Aorta (tissue), 5 donors: Measurements from ENCODE around the gene PGAP1. TPM values are rescaled to one million over a fixed set of nuclear protein-coding genes. Genes with fewer than 3 reads are reported as not detected.

Experiments used
- ATAC-seq: fragments of 200-7000 bp; cut with Tn5 transposase; one replicate; pipeline ENCODE4 v1.9.1; 2022; ENCODE audit warnings: moderate library complexity; ENCODE audit not compliant: low FRiP score
- DNase-seq, 2 donors: peaks; one replicate each; pipeline ENCODE4 v3.0.0-alpha.2; 2020
- H3K27ac ChIP-seq, 2 donors: one replicate each; pipeline ENCODE4 v1.5.1; 2013; ENCODE audit warnings: low read length in 2 of 2, mild to moderate bottlenecking in 2 of 2, moderate library complexity in 2 of 2, control low read depth in 1 of 2, inconsistent platforms in 1 of 2, low read depth in 1 of 2
- H3K27me3 ChIP-seq, 2 donors: one replicate each; pipeline ENCODE4 v1.6.1; 2013; ENCODE audit warnings: control low read depth in 1 of 2, low read length in 1 of 2, mild to moderate bottlenecking in 1 of 2, moderate library complexity in 1 of 2; ENCODE audit not compliant: insufficient read depth in 2 of 2, control insufficient read depth in 1 of 2
- H3K36me3 ChIP-seq, 2 donors: one replicate each; pipeline ENCODE4 v1.6.1; 2013; ENCODE audit warnings: control low read depth in 1 of 2, low read length in 1 of 2, mild to moderate bottlenecking in 1 of 2; ENCODE audit not compliant: insufficient read depth in 2 of 2, control insufficient read depth in 1 of 2
- H3K4me1 ChIP-seq, 2 donors: one replicate each; pipeline ENCODE4 v1.6.1; 2013; ENCODE audit warnings: low read length in 2 of 2, control low read depth in 1 of 2, mild to moderate bottlenecking in 1 of 2, moderate library complexity in 1 of 2; ENCODE audit not compliant: insufficient read depth in 2 of 2, control insufficient read depth in 1 of 2
- H3K4me3 ChIP-seq, 2 donors: one replicate each; pipeline ENCODE4 v1.5.1; 2013; ENCODE audit warnings: low read length in 2 of 2, control low read depth in 1 of 2, mild to moderate bottlenecking in 1 of 2
- H3K9me3 ChIP-seq: one replicate; pipeline ENCODE4 v1.6.1; 2013; ENCODE audit warnings: mild to moderate bottlenecking, low read length; ENCODE audit not compliant: control insufficient read depth
- WGBS, 2 donors: extraction: QIAGEN DNeasy Blood & Tissue Kit; methylation state at CpG; one replicate each; pipeline ENCODE4 v1.1.7; 2013; 5-methylcytosine and 5-hydroxymethylcytosine counted together
- intact Hi-C, 2 donors: fragments of 100-400 bp; cut with DNase I; formaldehyde crosslinking; loops; one replicate each; pipeline versions ENCODE4 v1.14.2 to v1.15.0; 2022
- polyA plus RNA-seq, 2 donors: library from polyadenylated mRNA; stranded (reverse); fragments of 200-250 nt; gene quantifications; one replicate each; pipeline ENCODE4 v1.2.3, GENCODE V29; 2013
- total RNA-seq, 2 donors: library from RNA; stranded (reverse); fragmentation: NEBNext Ultra II Directional; extraction: Animal tissue kit (Norgen Biotek cat#: 25700); gene quantifications; one replicate each; pipeline ENCODE4 v1.2.1, GENCODE V29; 2021
- donor health status: healthy with polysubstance abuse.
- donor health status: Bipolar disorder and iron deficiency.
- donor health status: DM: no; HTN: no; CAD: no.
- donor health status: DM: no; HTN: no; CAD: no.
- donor health status: DM: yes; HTN: yes; CAD: no.

PGAP1 gene
- total and polyA plus RNA-seq, 4 donors = 1.4 to 10.9 (median 6.0) TPM

- Histone ChIP-seq H3K4me3 (no peak overlapping the region), H3K27me3 (no peaks in the 10 kb centered on the region), H3K36me3 (no peaks in the 10 kb centered on the region), H3K4me1 (no peaks in the 10 kb centered on the region), H3K27ac (no peak overlapping the region), H3K9me3 (no peaks in the 10 kb centered on the region)
- ATAC-seq (no peak), DNase-seq (no peak)
- intact Hi-C loops = no loop called here
Observed at GRCh38 chr2:196887431-196887830, 39.1 kb downstream of the PGAP1 start.

GRCh38 chr2:196884368-196884767, 42.1 kb downstream of the PGAP1 start:
- H3K36me3 ChIP-seq = no peaks in the 10 kb centered on the region

GRCh38 chr2:196876364-196876763, 50.1 kb downstream of the PGAP1 start:
- Histone ChIP-seq H3K9me3 (no peaks in the 10 kb centered on the region), H3K27me3 (no peaks in the 10 kb centered on the region), H3K4me3 (no peak overlapping the region), H3K36me3 (no peaks in the 10 kb centered on the region), H3K4me1 (no peaks in the 10 kb centered on the region), H3K27ac (no peak overlapping the region)
- WGBS, 2 donors = 86 to 97% methylated on average over 1 of the region's 1 CpG
- intact Hi-C loops = no loop called here
- ATAC-seq (no peak), DNase-seq (no peak)

More at GRCh38 chr2:196884368-196884767, 42.1 kb downstream of the PGAP1 start:
- intact Hi-C loops = no loop called here
- Histone ChIP-seq H3K27me3 (no peaks in the 10 kb centered on the region), H3K4me1 (no peaks in the 10 kb centered on the region), H3K9me3 (no peaks in the 10 kb centered on the region), H3K27ac (no peak overlapping the region), H3K4me3 (no peak overlapping the region)
- WGBS, 2 donors = 94 to 97% methylated on average over 2 of the region's 2 CpGs
- DNase-seq = no peak
- ATAC-seq = no peak

GRCh38 chr2:196875414-196875813, 51.1 kb downstream of the PGAP1 start:
- Histone ChIP-seq H3K27ac (no peak overlapping the region), H3K4me1 (no peaks in the 10 kb centered on the region), H3K27me3 (no peaks in the 10 kb centered on the region), H3K36me3 (no peaks in the 10 kb centered on the region), H3K4me3 (no peak overlapping the region), H3K9me3 (no peaks in the 10 kb centered on the region)
- intact Hi-C loops = no loop called here
- DNase-seq (no peak), ATAC-seq (no peak)
- 96 to 97% methylated on average over 1 of the region's 1 CpG for WGBS, 2 donors

GRCh38 chr2:196873511-196873910, 53.0 kb downstream of the PGAP1 start:
- H3K36me3 ChIP-seq = no peaks in the 10 kb centered on the region
- ATAC-seq (no peak), DNase-seq (no peak)
- 93 to 97% methylated on average over 1 of the region's 1 CpG for WGBS, 2 donors
- no peak overlapping the region for H3K4me3 ChIP-seq
- H3K4me1 ChIP-seq = no peaks in the 10 kb centered on the region
- intact Hi-C loops = no loop called here
- H3K9me3 ChIP-seq = no peaks in the 10 kb centered on the region
- no peak overlapping the region for H3K27ac ChIP-seq
- no peaks in the 10 kb centered on the region for H3K27me3 ChIP-seq

- Histone ChIP-seq H3K4me1 (no peaks in the 10 kb centered on the region), H3K36me3 (no peaks in the 10 kb centered on the region), H3K9me3 (no peaks in the 10 kb centered on the region), H3K27ac (no peak overlapping the region), H3K4me3 (no peak overlapping the region), H3K27me3 (no peaks in the 10 kb centered on the region)
- 85 to 90% methylated on average over 1 of the region's 1 CpG for WGBS, 2 donors
- ATAC-seq (no peak), DNase-seq (no peak)
- intact Hi-C loops = no loop called here
Observed at GRCh38 chr2:196854629-196855028, 71.9 kb downstream of the PGAP1 start.

- ATAC-seq (no peak), DNase-seq (no peak)
- Histone ChIP-seq H3K27ac (no peak overlapping the region), H3K4me3 (no peak overlapping the region), H3K27me3 (no peaks in the 10 kb centered on the region), H3K9me3 (no peaks in the 10 kb centered on the region), H3K36me3 (no peaks in the 10 kb centered on the region), H3K4me1 (no peaks in the 10 kb centered on the region)
- 70 to 75% methylated on average over 4 of the region's 4 CpGs for WGBS, 2 donors
- intact Hi-C loops = no loop called here
Observed at GRCh38 chr2:196853301-196854087, 73.0 kb downstream of the PGAP1 start.

GRCh38 chr2:196851088-196851487, 75.4 kb downstream of the PGAP1 start:
- intact Hi-C loops = no loop called here
- H3K9me3 ChIP-seq = no peaks in the 10 kb centered on the region
- H3K4me1 ChIP-seq = no peaks in the 10 kb centered on the region
- H3K4me3 ChIP-seq = no peak overlapping the region
- no peak overlapping the region for H3K27ac ChIP-seq
- peaks cover 0 to 1% of the 10 kb centered on the region in 2 donors for H3K36me3 ChIP-seq
- ATAC-seq (no peak), DNase-seq (no peak)
- WGBS, 2 donors = 80 to 83% methylated on average over 1 of the region's 1 CpG
- no peaks in the 10 kb centered on the region for H3K27me3 ChIP-seq

GRCh38 chr2:196849895-196850294, 76.6 kb downstream of the PGAP1 start:
- H3K4me1 ChIP-seq = no peaks in the 10 kb centered on the region
- no peaks in the 10 kb centered on the region for H3K27me3 ChIP-seq
- H3K36me3 ChIP-seq = peaks cover 0 to 1% of the 10 kb centered on the region in 2 donors
- no peak overlapping the region for H3K27ac ChIP-seq
- intact Hi-C loops = no loop called here
- no peak overlapping the region for H3K4me3 ChIP-seq
- ATAC-seq = no peak
- H3K9me3 ChIP-seq = no peaks in the 10 kb centered on the region
- no peak for DNase-seq
